NCI-H2171 treated with DMSO at 0.1 percent for 48 hours (cell line): ENCODE data around the gene ABCF2.
A peak's percentile ranks its signal among the peaks of the same experiment; 100 is the strongest.

ENCODE experiments used
- DNase-seq: peaks from one replicate; lab custom pipeline; 2025; lab: John Stamatoyannopoulos, UW

ABCF2 gene

GRCh38 chr7:151194188-151194587, 32.8 kb downstream of the ABCF2 start:
- DNase-seq: no peak

- DNase-seq: no peak
These were observed 33.6 kb downstream of the ABCF2 start for GRCh38 chr7:151193203-151193978.

GRCh38 chr7:151192002-151192539, 34.9 kb downstream of the ABCF2 start:
- DNase-seq: no peak

GRCh38 chr7:151191544-151191943, 35.5 kb downstream of the ABCF2 start:
- no peak for DNase-seq

DNA sequence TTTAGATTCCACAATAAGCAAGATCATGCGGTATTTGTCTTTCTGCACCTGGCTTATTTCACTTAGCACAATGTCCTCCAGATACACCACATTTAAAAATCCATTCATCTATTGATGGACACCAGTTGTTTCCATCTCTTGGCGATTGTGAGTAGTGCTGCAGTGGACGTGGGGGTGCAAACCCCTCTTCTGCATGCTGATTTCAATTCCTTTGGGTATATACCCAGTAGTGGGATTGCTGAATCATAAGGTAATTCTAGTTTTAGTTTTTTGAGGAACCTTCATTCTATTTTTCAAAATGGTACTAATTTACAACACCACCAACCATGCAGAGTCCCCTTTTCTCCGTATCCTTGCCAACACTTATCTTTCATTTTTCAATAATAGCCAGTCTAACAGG, 38.0 kb downstream of the ABCF2 start:
- DNase-seq: no peak

- DNase-seq: no peak
These were observed 38.8 kb downstream of the ABCF2 start for GRCh38 chr7:151188252-151188542.

- no peak for DNase-seq
These were observed 39.4 kb downstream of the ABCF2 start for GRCh38 chr7:151187409-151188251.

DNA sequence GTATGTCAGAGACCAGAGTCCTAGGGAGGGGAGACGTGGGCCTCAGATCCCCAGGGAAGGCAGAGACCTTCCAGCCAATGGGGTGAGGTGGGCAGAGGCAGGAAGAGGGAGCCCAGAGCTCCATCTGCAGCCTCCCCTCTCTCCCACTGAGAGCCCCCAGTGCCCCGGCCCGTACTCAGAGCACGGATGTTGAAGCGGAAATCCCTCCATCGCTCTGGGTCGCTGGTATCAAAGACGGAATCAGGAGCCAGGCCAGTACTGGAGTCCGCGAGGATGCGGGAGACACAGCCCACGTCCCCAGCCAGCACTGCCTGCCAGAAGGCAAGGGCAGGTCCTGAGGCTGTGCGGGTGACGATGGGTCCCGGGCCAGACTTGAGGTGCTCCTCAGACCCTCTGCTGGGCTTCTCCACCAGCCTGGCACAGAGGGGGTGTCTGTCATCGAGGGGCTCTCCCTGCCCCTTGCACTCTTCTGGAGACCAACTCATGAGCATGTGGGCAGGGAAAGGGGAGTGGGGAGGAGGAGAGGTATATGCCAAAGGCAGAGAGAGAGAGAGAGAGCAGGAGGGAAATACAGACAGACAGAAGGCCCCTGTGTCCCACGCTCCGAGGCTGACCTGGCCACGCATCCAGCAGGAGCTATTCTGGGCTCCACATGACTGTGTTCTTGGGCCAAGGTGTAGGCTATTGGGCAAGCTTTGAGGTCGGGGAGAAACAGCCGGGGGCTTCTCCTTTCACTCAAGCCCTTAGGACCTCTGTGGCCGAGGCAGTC, 40.2 kb downstream of the ABCF2 start, which contains the start of gene ASB10:
Gene ASB10 (minus strand): TSS at position 611 of the 769 bp plus-strand sequence. CDS start 120 bp downstream, at position 491.
- no peak for DNase-seq

GRCh38 chr7:151185762-151186639, 41.0 kb downstream of the ABCF2 start:
- no peak for DNase-seq

DNA sequence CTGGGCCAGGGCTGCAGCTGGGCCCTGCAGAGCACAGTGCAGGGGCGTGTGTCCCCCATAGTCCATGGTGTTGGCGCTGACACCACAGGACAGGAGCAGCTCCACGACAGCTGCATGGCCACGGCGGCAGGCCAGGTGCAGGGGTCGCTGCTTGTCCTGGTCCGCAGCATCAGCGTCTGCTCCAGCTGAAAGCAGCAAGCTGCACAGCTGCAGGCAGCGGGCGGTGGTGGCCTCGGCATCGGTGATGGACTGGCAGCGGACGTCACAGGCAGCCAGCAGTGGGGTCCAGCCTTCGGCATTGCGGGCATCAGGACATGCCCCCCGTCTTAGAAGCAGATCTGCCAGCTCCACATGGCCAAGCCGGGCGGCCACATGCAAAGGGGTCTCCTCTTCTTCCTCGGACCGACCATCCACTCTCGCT, 46.0 kb downstream of the ABCF2 start:
- no peak for DNase-seq

- no peak for DNase-seq
These were observed 47.1 kb downstream of the ABCF2 start for GRCh38 chr7:151179946-151180345.

DNA sequence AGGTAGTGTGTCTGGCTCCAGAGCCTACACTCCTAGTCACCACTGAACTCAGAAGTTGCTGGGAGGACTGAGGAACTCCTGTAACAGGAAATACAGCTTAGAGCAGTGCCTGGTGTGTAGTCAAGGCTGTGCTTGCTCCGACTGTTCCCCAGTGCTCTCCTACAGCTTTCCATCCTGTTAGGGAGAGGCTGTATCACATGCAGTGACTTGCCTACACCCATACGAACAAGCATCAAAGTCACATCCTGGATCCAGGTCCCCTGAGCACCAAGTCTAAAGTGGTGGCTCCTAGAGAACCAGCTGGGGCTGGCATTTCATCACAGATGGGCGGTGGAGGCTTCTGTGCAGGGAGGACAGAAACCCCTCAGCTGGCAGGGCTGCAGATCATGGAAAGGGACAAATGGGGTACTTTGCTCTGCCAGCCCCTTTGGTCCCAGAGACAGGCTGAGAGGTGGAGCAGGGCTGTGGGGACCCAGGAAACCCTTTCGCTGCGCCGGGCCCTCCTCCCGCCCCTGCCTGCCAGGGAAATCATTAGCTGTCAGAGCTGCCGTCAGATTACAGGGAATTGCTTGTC, 47.6 kb downstream of the ABCF2 start:
- peak; percentile 51 for DNase-seq

DNA sequence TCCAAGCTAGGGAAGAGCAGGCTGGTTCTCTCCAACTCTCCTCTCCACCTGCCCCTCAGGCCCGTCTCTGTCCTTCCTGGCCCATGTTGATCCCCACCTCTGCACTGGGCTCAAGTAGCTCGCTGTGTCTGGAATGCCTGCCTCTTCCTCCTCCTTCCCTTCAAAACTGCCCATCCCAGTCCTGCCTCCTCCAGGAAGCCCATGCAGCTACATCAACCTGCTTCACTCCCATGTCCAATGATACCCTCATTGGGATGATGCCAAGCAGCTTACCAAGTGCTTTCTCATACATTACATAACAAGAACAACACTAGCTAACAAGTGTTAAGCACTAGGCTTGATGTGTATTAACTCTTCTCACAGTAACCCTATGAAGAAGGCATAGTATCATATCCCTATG, 48.2 kb downstream of the ABCF2 start:
- DNase-seq: no peak

GRCh38 chr7:151178236-151178635, 48.8 kb downstream of the ABCF2 start:
- DNase-seq: no peak

DNA sequence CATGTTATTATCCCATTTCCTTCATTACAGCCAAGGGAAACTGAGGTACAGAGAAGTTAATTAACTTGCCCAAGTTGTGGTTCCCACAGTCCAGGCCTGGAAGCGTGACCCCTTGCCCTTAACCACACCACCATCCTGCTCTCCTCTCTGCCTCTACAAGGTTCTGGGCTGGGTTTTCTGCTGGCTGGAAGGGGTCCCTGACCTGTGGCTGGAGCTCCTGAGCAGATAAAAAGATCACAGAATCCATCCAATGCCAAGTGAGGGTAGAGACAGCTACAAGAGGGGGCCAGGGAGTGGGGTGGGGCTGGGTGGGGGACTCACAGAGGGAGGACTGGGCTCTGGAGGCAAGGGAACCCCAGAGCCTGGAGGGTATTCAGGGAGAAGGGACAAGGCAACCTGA, 49.7 kb downstream of the ABCF2 start:
- DNase-seq: no peak

DNA sequence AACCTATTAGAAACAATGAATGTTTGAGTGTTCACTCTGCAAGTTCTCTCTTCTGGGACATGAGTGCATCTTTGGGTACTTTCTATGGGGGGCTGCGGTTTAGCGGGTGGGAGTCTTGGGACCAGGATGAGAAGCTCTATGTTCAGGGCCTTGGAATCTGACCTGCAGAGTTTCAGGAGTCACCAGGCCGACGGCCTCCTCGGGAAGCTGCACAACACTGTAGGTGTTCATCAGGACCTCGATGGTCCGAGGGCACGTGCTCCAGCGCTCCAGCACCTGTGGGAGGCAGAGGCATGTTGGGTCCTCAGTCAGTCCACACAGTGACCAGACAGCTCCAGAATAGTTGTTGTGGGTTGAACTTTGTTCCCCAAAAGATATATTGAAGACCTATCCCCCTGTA, 50.6 kb downstream of the ABCF2 start:
- no peak for DNase-seq

GRCh38 chr7:151175793-151176311, 51.2 kb downstream of the ABCF2 start:
- no peak for DNase-seq

DNA sequence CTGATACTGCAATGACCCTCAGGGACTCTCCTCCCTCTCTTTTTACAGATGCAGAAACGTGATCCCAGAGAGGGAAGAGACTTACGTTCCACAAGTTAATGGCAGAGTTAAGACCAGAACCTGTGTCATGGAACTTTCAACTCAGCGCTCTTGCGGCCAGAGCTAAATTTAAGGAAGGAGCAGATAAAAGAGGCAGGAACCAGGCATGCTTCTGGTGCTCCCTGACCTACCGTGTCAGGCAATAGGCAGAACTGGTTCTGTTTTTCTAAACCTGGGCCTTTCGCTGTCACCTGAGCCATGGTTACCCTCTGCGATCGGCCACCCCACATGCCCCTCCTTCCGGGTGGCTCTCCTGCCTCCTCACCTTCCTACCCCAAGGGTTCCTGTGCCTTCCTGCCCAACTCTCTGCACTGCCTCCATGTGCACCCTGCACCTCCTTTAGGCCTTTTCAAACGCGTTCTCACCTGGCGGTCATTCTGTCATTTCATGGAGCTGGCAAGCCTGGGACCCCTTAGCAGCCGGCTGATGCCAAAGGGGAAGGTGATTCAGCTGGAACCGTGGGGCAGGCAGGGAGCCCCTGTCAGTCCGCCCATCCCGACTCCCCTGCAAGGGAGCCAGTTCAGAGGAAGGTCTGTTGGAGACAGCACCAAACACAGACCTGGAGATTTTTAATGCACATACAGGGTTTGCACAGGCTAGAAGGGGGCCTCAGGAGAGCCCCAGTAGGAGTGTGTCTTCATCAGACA, 51.8 kb downstream of the ABCF2 start:
- DNase-seq: no peak

GRCh38 chr7:151174246-151175046, 52.6 kb downstream of the ABCF2 start:
- DNase-seq: no peak
